Lower lobe of right lung (tissue), 2 donors: ENCODE results near the gene SLC25A43. TPM values are rescaled to one million over a fixed set of nuclear protein-coding genes. Genes with fewer than 3 reads are reported as not detected.

Experiments used
- ATAC-seq, 2 donors: fragments of 200-7000 bp; cut with Tn5 transposase; one replicate each; pipeline ENCODE4 v1.9.1; 2020 to 2022; ENCODE audit warnings: mild to moderate bottlenecking in 2 of 2, moderate library complexity in 2 of 2
- DNase-seq: peaks from one replicate; pipeline ENCODE4 v3.0.0-alpha.2; 2020
- H3K27ac ChIP-seq: fragments of 200-600 bp; one replicate; pipeline ENCODE4 v1.8.0; 2022
- H3K27me3 ChIP-seq: fragments of 200-600 bp; one replicate; pipeline ENCODE4 v1.8.0; 2022; ENCODE audit warnings: low read depth
- H3K36me3 ChIP-seq: fragments of 200-600 bp; one replicate; pipeline ENCODE4 v1.8.0; 2022; ENCODE audit warnings: mild to moderate bottlenecking
- H3K4me1 ChIP-seq: fragments of 200-600 bp; one replicate; pipeline ENCODE4 v1.8.0; 2022
- H3K4me3 ChIP-seq: fragments of 200-600 bp; one replicate; pipeline ENCODE4 v1.8.0; 2022; ENCODE audit warnings: mild to moderate bottlenecking
- H3K9me3 ChIP-seq: fragments of 200-600 bp; one replicate; pipeline ENCODE4 v1.8.0; 2022
- intact Hi-C: fragments of 100-400 bp; cut with DNase I; formaldehyde crosslinking; loops from one replicate; pipeline ENCODE4 v1.11.0; 2022
- total RNA-seq: library from RNA; stranded (reverse); fragmentation: NEBNext Ultra II Directional; extraction: Animal tissue kit (Norgen Biotek cat#: 25700); gene quantifications from one replicate; pipeline ENCODE4 v1.2.1, GENCODE V29; 2021
- TF ChIP-seq, protein P1 (sequence below): fragments of 200-600 bp; IDR thresholded peaks from one replicate; pipeline ENCODE4 v1.8.0; 2022; ENCODE audit warnings: antibody characterized with exemption, mild to moderate bottlenecking
- donor health status: DM: no; HTN: yes; CAD: no; lungs with severe emphysema.

Gene SLC25A43
- total RNA-seq, 1 donor from 2014 or later = 14.9 TPM

- Histone ChIP-seq H3K4me1 (no peaks in the 10 kb centered on the region), H3K36me3 (no peaks in the 10 kb centered on the region), H3K27me3 (no peaks in the 10 kb centered on the region), H3K9me3 (no peaks in the 10 kb centered on the region), H3K4me3 (no peak overlapping the region), H3K27ac (no peak overlapping the region)
- no peak for DNase-seq
- TF ChIP-seq, protein P1, sequence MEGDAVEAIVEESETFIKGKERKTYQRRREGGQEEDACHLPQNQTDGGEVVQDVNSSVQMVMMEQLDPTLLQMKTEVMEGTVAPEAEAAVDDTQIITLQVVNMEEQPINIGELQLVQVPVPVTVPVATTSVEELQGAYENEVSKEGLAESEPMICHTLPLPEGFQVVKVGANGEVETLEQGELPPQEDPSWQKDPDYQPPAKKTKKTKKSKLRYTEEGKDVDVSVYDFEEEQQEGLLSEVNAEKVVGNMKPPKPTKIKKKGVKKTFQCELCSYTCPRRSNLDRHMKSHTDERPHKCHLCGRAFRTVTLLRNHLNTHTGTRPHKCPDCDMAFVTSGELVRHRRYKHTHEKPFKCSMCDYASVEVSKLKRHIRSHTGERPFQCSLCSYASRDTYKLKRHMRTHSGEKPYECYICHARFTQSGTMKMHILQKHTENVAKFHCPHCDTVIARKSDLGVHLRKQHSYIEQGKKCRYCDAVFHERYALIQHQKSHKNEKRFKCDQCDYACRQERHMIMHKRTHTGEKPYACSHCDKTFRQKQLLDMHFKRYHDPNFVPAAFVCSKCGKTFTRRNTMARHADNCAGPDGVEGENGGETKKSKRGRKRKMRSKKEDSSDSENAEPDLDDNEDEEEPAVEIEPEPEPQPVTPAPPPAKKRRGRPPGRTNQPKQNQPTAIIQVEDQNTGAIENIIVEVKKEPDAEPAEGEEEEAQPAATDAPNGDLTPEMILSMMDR = no peak
- intact Hi-C loops = no loop called here
- ATAC-seq = no peak
Observed at GRCh38 chrX:119389871-119390501, 9.2 kb upstream of the SLC25A43 start.

DNA sequence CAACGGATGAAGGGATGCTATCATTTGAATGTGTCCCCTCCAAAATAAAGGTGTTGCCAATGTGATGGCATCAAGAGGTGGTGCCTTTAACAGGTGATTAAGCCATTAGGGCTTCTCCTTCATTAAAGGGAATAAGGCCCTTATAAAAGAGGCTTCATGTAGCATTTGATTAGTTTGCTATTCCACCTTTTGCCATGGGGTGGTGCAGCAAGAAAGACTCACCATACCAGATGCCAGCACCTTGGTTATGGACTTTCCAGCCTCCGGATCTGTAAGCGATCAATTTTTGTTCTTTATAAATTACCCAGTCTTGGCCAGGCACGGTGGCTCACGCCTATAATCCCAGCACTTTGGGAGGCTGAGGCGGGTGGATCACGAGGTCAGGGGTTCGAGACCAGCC is 7.9 kb upstream of the SLC25A43 start:
- Histone ChIP-seq H3K4me1 (no peaks in the 10 kb centered on the region), H3K36me3 (no peaks in the 10 kb centered on the region), H3K27me3 (no peaks in the 10 kb centered on the region), H3K27ac (no peak overlapping the region), H3K4me3 (no peak overlapping the region), H3K9me3 (no peaks in the 10 kb centered on the region)
- TF ChIP-seq, protein P1 = peak; percentile 18
- no peak for DNase-seq
- intact Hi-C loops = no loop called here
- ATAC-seq = peak in 1 of 2 donors; percentile 65

GRCh38 chrX:119393144-119393543 is 6.0 kb upstream of the SLC25A43 start:
- DNase-seq (no peak), ATAC-seq (no peak)
- H3K27ac ChIP-seq = no peak overlapping the region
- H3K4me1 ChIP-seq = no peaks in the 10 kb centered on the region
- intact Hi-C loops = no loop called here
- H3K4me3 ChIP-seq = no peak overlapping the region
- no peaks in the 10 kb centered on the region for H3K9me3 ChIP-seq
- TF ChIP-seq, protein P1 = no peak
- H3K27me3 ChIP-seq = no peaks in the 10 kb centered on the region
- H3K36me3 ChIP-seq = no peaks in the 10 kb centered on the region

DNA sequence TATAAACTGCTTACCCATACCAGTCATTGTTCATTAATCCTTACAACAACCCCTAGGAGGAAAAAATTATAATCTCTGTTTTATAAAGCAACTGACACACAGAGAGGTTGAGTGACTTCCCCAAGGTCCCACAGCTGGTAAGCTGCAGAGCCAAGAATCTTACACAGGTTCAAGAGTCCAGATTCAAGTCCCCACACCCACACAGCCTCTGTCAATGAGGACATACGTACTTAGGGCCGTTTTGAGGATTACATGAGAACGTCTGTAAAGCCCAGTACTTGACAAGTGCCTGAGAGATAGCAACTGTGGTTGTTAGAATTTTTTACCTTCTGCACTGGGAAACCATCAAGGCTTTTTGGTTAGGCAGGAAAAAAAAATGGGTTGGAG is 556 bp upstream of the SLC25A43 start:
- peak overlapping the region; percentile 81 for H3K27ac ChIP-seq
- DNase-seq (no peak), ATAC-seq (peak; percentile 34 to 56)
- intact Hi-C loops = no loop called here
- no peaks in the 10 kb centered on the region for H3K9me3 ChIP-seq
- no peaks in the 10 kb centered on the region for H3K27me3 ChIP-seq
- no peaks in the 10 kb centered on the region for H3K36me3 ChIP-seq
- TF ChIP-seq, protein P1 = no peak
- peaks cover 4% of the 10 kb centered on the region for H3K4me1 ChIP-seq
- H3K4me3 ChIP-seq = peak overlapping the region; percentile 61

DNA sequence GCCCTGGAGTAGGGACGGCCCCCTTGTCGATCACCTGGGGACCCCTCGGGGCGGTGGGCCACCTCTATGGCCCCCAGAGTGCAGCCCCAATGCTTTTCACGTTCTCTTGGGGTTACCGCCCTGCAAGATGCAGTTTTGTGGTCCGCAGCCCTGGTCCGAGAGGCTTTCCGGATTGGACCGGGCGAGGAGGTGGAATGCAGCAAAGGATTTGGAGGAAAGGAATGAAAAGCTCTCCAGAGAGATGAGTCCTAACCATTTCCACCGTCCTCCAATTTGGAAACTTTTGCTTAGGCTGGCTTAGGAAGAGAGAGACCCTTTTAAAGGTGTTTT is 601 bp downstream of the SLC25A43 start:
- no peak for DNase-seq
- intact Hi-C loops = no loop called here

More for the DNA sequence above, 601 bp downstream of the SLC25A43 start:
- peak in 1 of 2 donors; percentile 55 for ATAC-seq
- H3K4me3 ChIP-seq = peak overlapping the region; percentile 61
- H3K36me3 ChIP-seq = no peaks in the 10 kb centered on the region
- TF ChIP-seq, protein P1 = no peak
- H3K27me3 ChIP-seq = no peaks in the 10 kb centered on the region
- no peaks in the 10 kb centered on the region for H3K9me3 ChIP-seq
- peaks cover 4% of the 10 kb centered on the region for H3K4me1 ChIP-seq
- peak overlapping the region; percentile 81 for H3K27ac ChIP-seq
